K562 (cell line): Measurements from ENCODE around the gene ZNF74. TPM values are rescaled to one million over a fixed set of nuclear protein-coding genes. Genes with fewer than 3 reads are reported as not detected.

Experiments
- ATF2 ChIP-seq: sonication (generic); formaldehyde crosslinking; IDR thresholded peaks from 2 replicates; pipeline ENCODE4 v1.8.1; 2022; ENCODE audit warnings: missing genetic modification reagents
- BCOR ChIP-seq: fragments of 450-650 bp; IDR thresholded peaks from 2 replicates; pipeline ENCODE4 v1.6.1; 2016
- BDP1 ChIP-seq: IDR thresholded peaks from 3 replicates; pipeline ENCODE4 v1.6.1; 2011; ENCODE audit not compliant: insufficient read length, insufficient read depth
- CBX2 ChIP-seq: fragments of 200-600 bp; sonication (generic); IDR thresholded peaks from one replicate; pipeline ENCODE4 v1.6.1; 2012; ENCODE audit warnings: mild to moderate bottlenecking, low read length, inconsistent platforms; ENCODE audit not compliant: insufficient read depth, poor library complexity, severe bottlenecking
- E2F1 ChIP-seq: sonication (generic); formaldehyde crosslinking; IDR thresholded peaks from 2 replicates; pipeline ENCODE4 v1.8.1; 2023; ENCODE audit warnings: mild to moderate bottlenecking, missing genetic modification reagents, moderate library complexity
- GABPA ChIP-seq: fragments of 200-800 bp; sonication (Bioruptor generic); conservative IDR thresholded peaks from 2 replicates; pipeline ENCODE4 v1.6.1; 2016; ENCODE audit warnings: low read depth, missing genetic modification characterization, missing compliant biosample characterization
- JUN ChIP-seq, 2 experiments: sonication (generic) in 1 of 2; formaldehyde crosslinking in 1 of 2; IDR thresholded peaks; 2 replicates each; pipeline versions ENCODE4 v1.6.1 to v1.8.0; 2012 to 2022; ENCODE audit warnings: borderline replicate concordance in 2 of 2, mild to moderate bottlenecking in 2 of 2, improper control_type of control experiment in 1 of 2, low read depth in 1 of 2, low read length in 1 of 2, missing genetic modification reagents in 1 of 2
- MLX ChIP-seq, 2 experiments: fragments of 450-650 bp in 1 of 2; sonication (generic) in 1 of 2; formaldehyde crosslinking; conservative IDR thresholded peaks; 2 replicates each; pipeline versions ENCODE4 v1.4.0 to v1.8.1; 2020 to 2022; ENCODE audit warnings: mild to moderate bottlenecking in 1 of 2, missing genetic modification reagents in 1 of 2
- PKNOX1 ChIP-seq: fragments of 450-650 bp; IDR thresholded peaks from 2 replicates; pipeline ENCODE4 v1.6.1; 2016
- PRMT5 ChIP-seq: sonication (generic); formaldehyde crosslinking; IDR thresholded peaks from 2 replicates; pipeline ENCODE4 v1.5.0; 2020; ENCODE audit warnings: missing genetic modification reagents
- RCOR1 ChIP-seq, 2 experiments: IDR thresholded peaks; 2 replicates each; pipeline ENCODE4 v1.6.1; 2012; ENCODE audit warnings: low read depth in 2 of 2, low read length in 2 of 2, borderline replicate concordance in 1 of 2, improper control_type of control experiment in 1 of 2
- SNIP1 ChIP-seq: fragments of 450-650 bp; IDR thresholded peaks from 2 replicates; pipeline ENCODE4 v1.7.1; 2017; ENCODE audit warnings: low read depth, mild to moderate bottlenecking
- SP2 ChIP-seq: IDR thresholded peaks from 2 replicates; pipeline ENCODE4 v1.6.1; 2011; ENCODE audit warnings: mild to moderate bottlenecking, low read depth, low read length, moderate library complexity; ENCODE audit not compliant: poor library complexity, severe bottlenecking; ENCODE audit errors: extremely low read depth
- SREBF2 ChIP-seq: sonication (generic); formaldehyde crosslinking; IDR thresholded peaks from 2 replicates; pipeline ENCODE4 v1.4.0; 2020; ENCODE audit warnings: mild to moderate bottlenecking, missing genetic modification reagents
- TCFL5 ChIP-seq: fragments of 250-450 bp; sonication (Bioruptor Pico); conservative IDR thresholded peaks from 2 replicates; pipeline ENCODE4 v1.6.1; 2021; ENCODE audit warnings: mild to moderate bottlenecking, moderate library complexity, matching md5 sums
- TEAD4 ChIP-seq, 2 experiments: sonication (generic) in 1 of 2; formaldehyde crosslinking in 1 of 2; IDR thresholded peaks; 2 replicates each; pipeline versions ENCODE4 v1.6.1 to v1.8.0; 2012 to 2022; ENCODE audit warnings: borderline replicate concordance in 1 of 2, inconsistent platforms in 1 of 2, low read length in 1 of 2, mild to moderate bottlenecking in 1 of 2, missing genetic modification reagents in 1 of 2
- THRAP3 ChIP-seq: fragments of 450-650 bp; IDR thresholded peaks from 2 replicates; pipeline ENCODE4 v1.6.1; 2016; ENCODE audit warnings: mild to moderate bottlenecking, inconsistent platforms, borderline replicate concordance
- USF1 ChIP-seq: sonication (generic); formaldehyde crosslinking; IDR thresholded peaks from 2 replicates; pipeline ENCODE4 v1.9.0; 2022; ENCODE audit warnings: mild to moderate bottlenecking, missing genetic modification reagents
- WHSC1 ChIP-seq: IDR thresholded peaks from one replicate; pipeline ENCODE4 v1.6.1; 2012; ENCODE audit warnings: low read length, control low read depth, inconsistent platforms
- ZNF507 ChIP-seq: conservative IDR thresholded peaks from 2 replicates; pipeline ENCODE4 v1.6.1; 2017; ENCODE audit warnings: missing genetic modification characterization, missing compliant biosample characterization
- ZNF699 ChIP-seq: fragments of 250-450 bp; sonication (Bioruptor Pico); IDR thresholded peaks from 2 replicates; pipeline ENCODE4 v1.8.0; 2021; ENCODE audit warnings: mild to moderate bottlenecking, moderate library complexity; ENCODE audit not compliant: insufficient replicate concordance
- ZNF77 ChIP-seq: fragments of 250-450 bp; sonication (Bioruptor Pico); IDR thresholded peaks from 2 replicates; pipeline ENCODE4 v1.5.0; 2020
- polyA plus RNA-seq, 8 experiments: library from polyadenylated mRNA; depleted of rRNA in 4 of 8; stranded (reverse) in 5 of 8; unstranded in 3 of 8; fragments of >200 nt; fragmentation: Nextera tagmentation in 2 of 8; fragmentation: Illumina TruSeq in 1 of 8; extraction: Ambion mirVana in 2 of 8; extraction: Trizol in 1 of 8; gene quantifications; 2 replicates each; pipeline versions ENCODE4 v1.2.1 to v1.2.3, GENCODE V29; 2011 to 2014; ENCODE audit warnings: inconsistent platforms in 1 of 8, missing spikeins in 1 of 8
- total RNA-seq, 7 experiments: library from RNA; depleted of rRNA in 6 of 7; stranded (reverse); fragments of >200 nt in 6 of 7; fragmentation: Illumina TruSeq in 2 of 7; extraction: Trizol in 2 of 7; gene quantifications; 2 replicates each; pipeline versions ENCODE4 v1.2.1 to v1.2.3, GENCODE V29; 2011 to 2021; ENCODE audit warnings: low replicate concordance in 1 of 7

The ZNF74 gene
- total and polyA plus RNA-seq, 9 of the 15 experiments (the other 6 are each of a cell fraction or from before 2014, with no cell fraction given) = 2.4 to 53.5 (median 31.5) TPM

- no peak for TF ChIP-seq E2F1 (CRISPR knock-in tag)
- peak; percentile 21; the same call in 1 of the 2 replicates for TF ChIP-seq PRMT5 (CRISPR knock-in tag)
- TF ChIP-seq ZNF77 = no peak
- peak in 1 of 2 experiments; percentile 35; a peak in 1 of 4 replicates for TF ChIP-seq MLX (CRISPR knock-in tag; conservative IDR thresholded peaks at IDR 0.05)
- TF ChIP-seq BDP1 = no peak
- no peak for TF ChIP-seq CBX2
- no peak for TF ChIP-seq BCOR
- peak; percentile 10 for TF ChIP-seq WHSC1
- TF ChIP-seq ATF2 (CRISPR knock-in tag) = peak; percentile 70
- TF ChIP-seq THRAP3 = no peak
- TF ChIP-seq RCOR1 (IDR thresholded peaks at IDR 0.05; ENCODE audit: borderline replicate concordance in 1 of 2, low read depth in 2 of 2, low read length in 2 of 2) = no peak
- TF ChIP-seq TEAD4 (IDR thresholded peaks at IDR 0.05; ENCODE audit: low read length) = no peak; the same call in 1 of the 2 replicates
- TF ChIP-seq TEAD4 (CRISPR knock-in tag; IDR thresholded peaks at IDR 0.05; ENCODE audit: borderline replicate concordance) = no peak
- no peak for TF ChIP-seq PKNOX1
- TF ChIP-seq ZNF507 = no peak
- peak; percentile 1 for TF ChIP-seq SP2
- TF ChIP-seq SNIP1 = no peak
- peak; percentile 64 for TF ChIP-seq USF1
- no peak for TF ChIP-seq ZNF699 (CRISPR knock-in tag)
- TF ChIP-seq TCFL5 (CRISPR knock-in tag) = no peak
- no peak for TF ChIP-seq JUN (IDR thresholded peaks at IDR 0.05; ENCODE audit: borderline replicate concordance, low read depth, low read length)
- peak; percentile 90; the same call in 1 of the 2 replicates for TF ChIP-seq JUN (CRISPR knock-in tag; IDR thresholded peaks at IDR 0.05; ENCODE audit: borderline replicate concordance)
- no peak for TF ChIP-seq SREBF2 (CRISPR knock-in tag)
- no peak for TF ChIP-seq GABPA (tag)
These were observed 47.9 kb downstream of the ZNF74 start (continued) for GRCh38 chr22:20441631-20442484.
